ENCODE measurements around the gene NFATC2.

NFATC2 gene

DNA sequence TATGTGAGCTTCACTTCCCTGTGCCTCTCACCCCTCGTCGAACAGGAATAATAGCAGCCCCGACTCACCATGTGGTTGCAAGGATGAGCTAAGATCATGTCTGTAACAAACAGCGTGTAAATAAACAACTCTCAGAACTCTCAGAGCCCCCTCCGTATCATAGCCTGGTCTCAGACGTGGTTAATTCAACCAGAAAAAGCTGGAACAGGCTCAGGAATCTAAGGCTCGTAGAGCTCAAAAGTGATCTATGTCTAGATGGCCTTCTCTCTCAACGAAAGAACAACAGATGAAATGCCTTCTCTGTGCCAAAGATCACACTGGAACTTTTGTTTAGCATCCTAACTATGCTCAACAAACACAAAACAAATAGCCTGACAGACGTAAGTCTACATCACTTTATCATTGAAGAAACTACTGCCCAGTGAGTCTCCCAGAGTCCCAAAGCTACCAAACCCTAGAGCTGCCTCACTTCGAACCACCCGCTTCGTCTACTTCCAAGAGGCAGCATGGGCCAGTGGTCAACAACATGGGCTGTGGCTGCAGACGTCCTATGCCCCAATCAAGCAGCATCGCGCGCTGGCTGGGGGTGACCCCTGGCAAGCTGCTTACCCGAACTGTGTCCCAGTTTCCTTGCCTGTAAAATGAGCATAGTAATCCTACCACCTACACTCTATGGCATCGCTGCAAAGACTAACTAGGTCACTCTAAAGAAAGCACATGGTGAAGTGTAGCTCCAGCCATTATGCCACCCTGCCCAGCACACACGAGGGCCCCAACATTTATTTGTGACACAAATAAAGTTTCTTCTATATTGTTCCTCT is 35.1 kb downstream of the NFATC2 start:
- peaks cover 10% of the 10 kb centered on the region for H3K79me2 ChIP-seq (ENCODE audit: control insufficient read depth, low read length)
- no peaks in the 10 kb centered on the region for H3K9me2 ChIP-seq (replicated peaks; ENCODE audit: control insufficient read depth, low read length)
- no peaks in the 10 kb centered on the region for H3K27me3 ChIP-seq (ENCODE audit: control insufficient read depth, low read length)
- H3F3A ChIP-seq (ENCODE audit: control insufficient read depth, insufficient read depth) = no peaks in the 10 kb centered on the region
- H3K27ac ChIP-seq (ENCODE audit: low read depth, low read length) = no peak overlapping the region
- H3K9me3 ChIP-seq (ENCODE audit: control insufficient read depth, insufficient read depth, low read length) = no peaks in the 10 kb centered on the region
- no peak for TF ChIP-seq EZH2phosphoT487 (IDR thresholded peaks at IDR 0.05; ENCODE audit: borderline replicate concordance, low read length)
- TF ChIP-seq, protein P1, sequence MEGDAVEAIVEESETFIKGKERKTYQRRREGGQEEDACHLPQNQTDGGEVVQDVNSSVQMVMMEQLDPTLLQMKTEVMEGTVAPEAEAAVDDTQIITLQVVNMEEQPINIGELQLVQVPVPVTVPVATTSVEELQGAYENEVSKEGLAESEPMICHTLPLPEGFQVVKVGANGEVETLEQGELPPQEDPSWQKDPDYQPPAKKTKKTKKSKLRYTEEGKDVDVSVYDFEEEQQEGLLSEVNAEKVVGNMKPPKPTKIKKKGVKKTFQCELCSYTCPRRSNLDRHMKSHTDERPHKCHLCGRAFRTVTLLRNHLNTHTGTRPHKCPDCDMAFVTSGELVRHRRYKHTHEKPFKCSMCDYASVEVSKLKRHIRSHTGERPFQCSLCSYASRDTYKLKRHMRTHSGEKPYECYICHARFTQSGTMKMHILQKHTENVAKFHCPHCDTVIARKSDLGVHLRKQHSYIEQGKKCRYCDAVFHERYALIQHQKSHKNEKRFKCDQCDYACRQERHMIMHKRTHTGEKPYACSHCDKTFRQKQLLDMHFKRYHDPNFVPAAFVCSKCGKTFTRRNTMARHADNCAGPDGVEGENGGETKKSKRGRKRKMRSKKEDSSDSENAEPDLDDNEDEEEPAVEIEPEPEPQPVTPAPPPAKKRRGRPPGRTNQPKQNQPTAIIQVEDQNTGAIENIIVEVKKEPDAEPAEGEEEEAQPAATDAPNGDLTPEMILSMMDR (IDR thresholded peaks at IDR 0.05; ENCODE audit: low read depth, low read length, poor library complexity, severe bottlenecking) = no peak
- H3K4me2 ChIP-seq (ENCODE audit: low read length) = no peak overlapping the region
- peaks cover 53% of the 10 kb centered on the region for H3K36me3 ChIP-seq (ENCODE audit: control insufficient read depth, low read length)
- no peak overlapping the region for H3K4me3 ChIP-seq (ENCODE audit: low read length)
- H3K4me1 ChIP-seq (ENCODE audit: control insufficient read depth, low read length) = peaks cover 18% of the 10 kb centered on the region
- H4K20me1 ChIP-seq (ENCODE audit: control insufficient read depth, insufficient read depth, low read depth, low read length) = no peaks in the 10 kb centered on the region

- H4K20me1 ChIP-seq (ENCODE audit: control insufficient read depth, insufficient read depth, low read depth, low read length) = no peaks in the 10 kb centered on the region
- H3K4me1 ChIP-seq (ENCODE audit: control insufficient read depth, low read length) = peaks cover 19% of the 10 kb centered on the region
- no peak for TF ChIP-seq EZH2phosphoT487 (IDR thresholded peaks at IDR 0.05; ENCODE audit: borderline replicate concordance, low read length)
- TF ChIP-seq, protein P1 (IDR thresholded peaks at IDR 0.05; ENCODE audit: low read depth, low read length, poor library complexity, severe bottlenecking) = no peak
- no peak overlapping the region for H3K4me3 ChIP-seq (ENCODE audit: low read length)
- no peak overlapping the region for H3K27ac ChIP-seq (ENCODE audit: low read depth, low read length)
- H3K79me2 ChIP-seq (ENCODE audit: control insufficient read depth, low read length) = peaks cover 10% of the 10 kb centered on the region
- H3K9me2 ChIP-seq (replicated peaks; ENCODE audit: control insufficient read depth, low read length) = no peaks in the 10 kb centered on the region
- no peak overlapping the region for H3K4me2 ChIP-seq (ENCODE audit: low read length)
- no peaks in the 10 kb centered on the region for H3K9me3 ChIP-seq (ENCODE audit: control insufficient read depth, insufficient read depth, low read length)
- H3F3A ChIP-seq (ENCODE audit: control insufficient read depth, insufficient read depth) = no peaks in the 10 kb centered on the region
- no peaks in the 10 kb centered on the region for H3K27me3 ChIP-seq (ENCODE audit: control insufficient read depth, low read length)
- peaks cover 47% of the 10 kb centered on the region for H3K36me3 ChIP-seq (ENCODE audit: control insufficient read depth, low read length)
Measured at GRCh38 chr20:51506527-51507215, 35.8 kb downstream of the NFATC2 start.

DNA sequence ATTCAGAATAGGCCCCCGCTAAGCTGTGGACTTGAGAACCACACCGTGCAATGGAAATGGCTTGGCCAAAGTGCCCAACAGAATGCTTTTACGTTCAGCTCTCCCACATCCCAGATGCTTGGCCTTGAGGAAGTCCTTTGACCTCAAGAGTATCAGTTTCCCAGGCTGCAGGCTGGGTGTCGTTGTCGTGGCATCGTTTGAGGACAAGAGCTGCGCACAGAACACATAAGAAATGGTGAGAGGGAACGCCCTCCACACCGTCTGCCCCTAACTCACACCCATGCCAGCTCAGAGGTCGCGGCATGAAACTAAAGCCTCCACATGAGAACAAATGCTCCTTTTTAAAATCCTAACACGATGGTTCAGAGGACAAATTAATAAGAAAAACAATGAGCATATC is 37.0 kb downstream of the NFATC2 start:
- TF ChIP-seq, protein P1 (IDR thresholded peaks at IDR 0.05; ENCODE audit: low read depth, low read length, poor library complexity, severe bottlenecking) = no peak

More for the DNA sequence above, 37.0 kb downstream of the NFATC2 start:
- peaks cover 28% of the 10 kb centered on the region for H3K4me1 ChIP-seq (ENCODE audit: control insufficient read depth, low read length)
- H3K9me3 ChIP-seq (ENCODE audit: control insufficient read depth, insufficient read depth, low read length) = no peaks in the 10 kb centered on the region
- no peak overlapping the region; the same call in 1 of the 2 replicates for H3K4me2 ChIP-seq (ENCODE audit: low read length)
- no peaks in the 10 kb centered on the region for H3K9me2 ChIP-seq (replicated peaks; ENCODE audit: control insufficient read depth, low read length)
- peaks cover 10% of the 10 kb centered on the region for H3K79me2 ChIP-seq (ENCODE audit: control insufficient read depth, low read length)
- H3K27me3 ChIP-seq (ENCODE audit: control insufficient read depth, low read length) = no peaks in the 10 kb centered on the region
- no peak overlapping the region for H3K4me3 ChIP-seq (ENCODE audit: low read length)
- no peak overlapping the region for H3K27ac ChIP-seq (ENCODE audit: low read depth, low read length)
- no peaks in the 10 kb centered on the region for H3F3A ChIP-seq (ENCODE audit: control insufficient read depth, insufficient read depth)
- peaks cover 40% of the 10 kb centered on the region for H3K36me3 ChIP-seq (ENCODE audit: control insufficient read depth, low read length)
- no peaks in the 10 kb centered on the region for H4K20me1 ChIP-seq (ENCODE audit: control insufficient read depth, insufficient read depth, low read depth, low read length)

Data from DOHH2 (cell line).